A673 (cell line): ENCODE results near the gene AK5.

Experiments used
- CTCF ChIP-seq: fragments of 300-800, 200-600 bp; sonication (generic); conservative IDR thresholded peaks from 2 replicates; pipeline ENCODE4 v1.5.1; 2017; ENCODE audit warnings: low read depth, mild to moderate bottlenecking, antibody characterized with exemption, low read length, moderate library complexity, mixed read lengths
- EZH2 ChIP-seq: fragments of 200-600 bp; sonication (generic); IDR thresholded peaks from 2 replicates; pipeline ENCODE4 v1.6.1; 2017; ENCODE audit warnings: borderline replicate concordance, low read depth, mild to moderate bottlenecking, mixed read lengths, antibody characterized with exemption, low read length; ENCODE audit not compliant: poor library complexity, severe bottlenecking

GRCh38 chr1:77373702-77374101 lies 91.9 kb downstream of the AK5 start:
- TF ChIP-seq EZH2 = no peak
- no peak for TF ChIP-seq CTCF
